WTC11 (cell line): ENCODE measurements around the gene MIGA2.

Experiments used
- ATF3 ChIP-seq: sonication (generic); formaldehyde crosslinking; conservative IDR thresholded peaks from 2 replicates; pipeline ENCODE4 v1.8.1; 2022; ENCODE audit warnings: mild to moderate bottlenecking, missing genetic modification reagents
- CREB1 ChIP-seq: sonication (generic); formaldehyde crosslinking; IDR thresholded peaks from 2 replicates; pipeline ENCODE4 v1.8.0; 2023; ENCODE audit warnings: mild to moderate bottlenecking, missing genetic modification reagents
- CTCF ChIP-seq: fragments of 200-600 bp; IDR thresholded peaks from 2 replicates; pipeline ENCODE4 v1.8.0; 2022; ENCODE audit warnings: antibody characterized with exemption
- E2F5 ChIP-seq: sonication (generic); formaldehyde crosslinking; IDR thresholded peaks from 2 replicates; pipeline ENCODE4 v1.8.1; 2022; ENCODE audit warnings: mild to moderate bottlenecking, moderate library complexity, missing genetic modification reagents
- HMGXB4 ChIP-seq: sonication (generic); formaldehyde crosslinking; IDR thresholded peaks from 2 replicates; pipeline ENCODE4 v1.8.1; 2023; ENCODE audit warnings: mild to moderate bottlenecking, moderate library complexity, missing genetic modification reagents
- JUN ChIP-seq: sonication (generic); formaldehyde crosslinking; IDR thresholded peaks from 2 replicates; pipeline ENCODE4 v1.8.0; 2023; ENCODE audit warnings: mild to moderate bottlenecking, missing genetic modification reagents
- MAX ChIP-seq: sonication (generic); formaldehyde crosslinking; IDR thresholded peaks from 2 replicates; pipeline ENCODE4 v1.8.0; 2022; ENCODE audit warnings: mild to moderate bottlenecking, missing genetic modification reagents
- NFE2L1 ChIP-seq: sonication (generic); formaldehyde crosslinking; IDR thresholded peaks from 2 replicates; pipeline ENCODE4 v1.8.1; 2023; ENCODE audit warnings: missing genetic modification reagents
- NR2C2 ChIP-seq: sonication (generic); formaldehyde crosslinking; IDR thresholded peaks from 2 replicates; pipeline ENCODE4 v1.8.0; 2022; ENCODE audit warnings: mild to moderate bottlenecking, missing genetic modification reagents
- NR3C1 ChIP-seq: sonication (generic); formaldehyde crosslinking; conservative IDR thresholded peaks from 2 replicates; pipeline ENCODE4 v1.8.1; 2023; ENCODE audit warnings: low read depth, mild to moderate bottlenecking, missing genetic modification reagents
- TEAD1 ChIP-seq: sonication (generic); formaldehyde crosslinking; IDR thresholded peaks from 2 replicates; pipeline ENCODE4 v1.8.0; 2022; ENCODE audit warnings: mild to moderate bottlenecking, missing genetic modification reagents
- ZNF263 ChIP-seq: sonication (generic); formaldehyde crosslinking; IDR thresholded peaks from 2 replicates; pipeline ENCODE4 v1.8.1; 2022; ENCODE audit warnings: low read depth, mild to moderate bottlenecking, moderate library complexity, missing genetic modification reagents
- ZNF416 ChIP-seq: fragments of 250-450 bp; sonication (Bioruptor Pico); IDR thresholded peaks from 2 replicates; pipeline ENCODE4 v1.9.0; 2021; ENCODE audit warnings: mild to moderate bottlenecking, inconsistent platforms

- no peak for TF ChIP-seq CTCF
- TF ChIP-seq NR2C2: no peak
- TF ChIP-seq E2F5 (CRISPR knock-in tag): no peak
- TF ChIP-seq ZNF263 (CRISPR knock-in tag): no peak
- no peak for TF ChIP-seq ATF3 (CRISPR knock-in tag)
- TF ChIP-seq NFE2L1 (CRISPR knock-in tag): no peak
- TF ChIP-seq ZNF416 (CRISPR knock-in tag): no peak
- TF ChIP-seq CREB1: no peak
- no peak for TF ChIP-seq NR3C1 (CRISPR knock-in tag)
- no peak for TF ChIP-seq TEAD1 (CRISPR knock-in tag)
- TF ChIP-seq HMGXB4: 0 out of 2 replicates have a peak, but pooled peaks have one; percentile 3
- no peak for TF ChIP-seq JUN
- TF ChIP-seq MAX (CRISPR knock-in tag): no peak
Observed at GRCh38 chr9:129072171-129072570, 35.7 kb downstream of the MIGA2 start.
